SK-N-SH (cell line): ENCODE data around the gene UBE2D4. TPM values are rescaled to one million over a fixed set of nuclear protein-coding genes. Genes with fewer than 3 reads are reported as not detected.

ENCODE experiments used
- ELF1 ChIP-seq: IDR thresholded peaks from 2 replicates; pipeline ENCODE4 v1.4.0; 2012
- EP300 ChIP-seq, 2 experiments: IDR thresholded peaks; 2 replicates each; pipeline versions ENCODE4 v1.4.0 to v1.6.1; 2012; ENCODE audit warnings: borderline replicate concordance in 1 of 2, low read depth in 1 of 2, low read length in 1 of 2
- FOSL2 ChIP-seq: IDR thresholded peaks from 2 replicates; pipeline ENCODE4 v1.4.0; 2012; ENCODE audit warnings: low read depth, mild to moderate bottlenecking, moderate library complexity, borderline replicate concordance
- FOXJ3 ChIP-seq: sonication (generic); formaldehyde crosslinking; IDR thresholded peaks from 2 replicates; pipeline ENCODE4 v1.5.1; 2020; ENCODE audit warnings: mild to moderate bottlenecking, missing genetic modification reagents
- FOXM1 ChIP-seq: IDR thresholded peaks from 2 replicates; pipeline ENCODE4 v1.4.0; 2012; ENCODE audit warnings: low read depth, mild to moderate bottlenecking
- GATA2 ChIP-seq: sonication (generic); formaldehyde crosslinking; IDR thresholded peaks from 2 replicates; pipeline ENCODE4 v1.5.0; 2020; ENCODE audit warnings: mild to moderate bottlenecking, missing genetic modification reagents
- NFIC ChIP-seq: IDR thresholded peaks from 2 replicates; pipeline ENCODE4 v1.4.0; 2012; ENCODE audit warnings: borderline replicate concordance
- NRF1 ChIP-seq: IDR thresholded peaks from 2 replicates; pipeline ENCODE4 v1.6.1; 2012; ENCODE audit warnings: low read depth, mild to moderate bottlenecking, low read length
- POLR2AphosphoS5 ChIP-seq: IDR thresholded peaks from 2 replicates; pipeline ENCODE4 v1.6.1; 2012; ENCODE audit warnings: low read depth, low read length
- RAD21 ChIP-seq: IDR thresholded peaks from 2 replicates; pipeline ENCODE4 v1.6.1; 2012; ENCODE audit warnings: mild to moderate bottlenecking, low read length
- RXRA ChIP-seq: IDR thresholded peaks from 2 replicates; pipeline ENCODE4 v1.4.0; 2012; ENCODE audit warnings: low read depth, mild to moderate bottlenecking, borderline replicate concordance
- SIN3A ChIP-seq: IDR thresholded peaks from 2 replicates; pipeline ENCODE4 v1.6.1; 2012; ENCODE audit warnings: low read depth, mild to moderate bottlenecking, low read length, moderate library complexity, borderline replicate concordance
- TEAD4 ChIP-seq: IDR thresholded peaks from 2 replicates; pipeline ENCODE4 v1.4.0; 2012; ENCODE audit warnings: mild to moderate bottlenecking, borderline replicate concordance; ENCODE audit not compliant: insufficient read depth
- YY1 ChIP-seq: IDR thresholded peaks from 2 replicates; pipeline ENCODE4 v1.4.0; 2012; ENCODE audit warnings: low read depth, mild to moderate bottlenecking
- polyA plus RNA-seq, 3 experiments: library from polyadenylated mRNA; depleted of rRNA; stranded (reverse); fragments of >200 nt; gene quantifications; 2 replicates each; pipeline ENCODE4 v1.2.3, GENCODE V29; 2012
- TF ChIP-seq, protein P1 (sequence below): IDR thresholded peaks from 2 replicates; pipeline ENCODE4 v1.6.1; 2012; ENCODE audit warnings: mild to moderate bottlenecking, low read depth, low read length, moderate library complexity
- TF ChIP-seq, protein P2 (sequence below): IDR thresholded peaks from 2 replicates; pipeline ENCODE4; 2012
- TF ChIP-seq, protein P3 (sequence below): fragments of 150-350 bp; IDR thresholded peaks from 2 replicates; pipeline ENCODE4 v1.6.1; 2017; ENCODE audit warnings: antibody characterized with exemption, low read length, low read depth, borderline replicate concordance
- TF ChIP-seq, protein P4 (sequence below): fragments of 200-600 bp; sonication (generic); IDR thresholded peaks from 2 replicates; pipeline ENCODE4 v1.6.1; 2017; ENCODE audit warnings: antibody characterized with exemption, mild to moderate bottlenecking, moderate library complexity
- TF ChIP-seq, protein P5 (sequence below): fragments of 150-350 bp; IDR thresholded peaks from 2 replicates; pipeline ENCODE4 v1.6.1; 2016; ENCODE audit warnings: mild to moderate bottlenecking, low read depth, low read length

The UBE2D4 gene
- polyA plus RNA-seq, 1 of the 3 experiments (the other 2 are of a cell fraction) = 22.8 TPM

DNA sequence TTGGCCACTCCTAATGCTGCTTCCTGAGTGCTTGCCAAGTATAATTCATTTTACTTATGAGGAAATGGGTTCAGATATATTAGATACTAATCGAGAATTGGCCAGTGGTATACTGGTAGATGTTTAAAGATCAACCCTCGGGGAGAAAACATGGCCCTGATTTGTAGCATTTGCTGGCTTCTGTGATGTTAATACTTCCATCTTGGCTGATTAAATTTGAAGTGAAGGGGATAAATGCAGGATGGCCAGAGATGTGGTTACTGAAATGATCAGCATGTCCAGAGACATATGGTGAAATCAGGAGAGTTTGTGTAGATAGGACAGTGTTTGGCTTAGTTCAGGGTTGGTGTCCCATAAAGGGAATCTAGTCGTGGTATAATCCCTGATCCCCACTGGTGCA, 11.2 kb downstream of the UBE2D4 start (continued):
- TF ChIP-seq, protein P1, sequence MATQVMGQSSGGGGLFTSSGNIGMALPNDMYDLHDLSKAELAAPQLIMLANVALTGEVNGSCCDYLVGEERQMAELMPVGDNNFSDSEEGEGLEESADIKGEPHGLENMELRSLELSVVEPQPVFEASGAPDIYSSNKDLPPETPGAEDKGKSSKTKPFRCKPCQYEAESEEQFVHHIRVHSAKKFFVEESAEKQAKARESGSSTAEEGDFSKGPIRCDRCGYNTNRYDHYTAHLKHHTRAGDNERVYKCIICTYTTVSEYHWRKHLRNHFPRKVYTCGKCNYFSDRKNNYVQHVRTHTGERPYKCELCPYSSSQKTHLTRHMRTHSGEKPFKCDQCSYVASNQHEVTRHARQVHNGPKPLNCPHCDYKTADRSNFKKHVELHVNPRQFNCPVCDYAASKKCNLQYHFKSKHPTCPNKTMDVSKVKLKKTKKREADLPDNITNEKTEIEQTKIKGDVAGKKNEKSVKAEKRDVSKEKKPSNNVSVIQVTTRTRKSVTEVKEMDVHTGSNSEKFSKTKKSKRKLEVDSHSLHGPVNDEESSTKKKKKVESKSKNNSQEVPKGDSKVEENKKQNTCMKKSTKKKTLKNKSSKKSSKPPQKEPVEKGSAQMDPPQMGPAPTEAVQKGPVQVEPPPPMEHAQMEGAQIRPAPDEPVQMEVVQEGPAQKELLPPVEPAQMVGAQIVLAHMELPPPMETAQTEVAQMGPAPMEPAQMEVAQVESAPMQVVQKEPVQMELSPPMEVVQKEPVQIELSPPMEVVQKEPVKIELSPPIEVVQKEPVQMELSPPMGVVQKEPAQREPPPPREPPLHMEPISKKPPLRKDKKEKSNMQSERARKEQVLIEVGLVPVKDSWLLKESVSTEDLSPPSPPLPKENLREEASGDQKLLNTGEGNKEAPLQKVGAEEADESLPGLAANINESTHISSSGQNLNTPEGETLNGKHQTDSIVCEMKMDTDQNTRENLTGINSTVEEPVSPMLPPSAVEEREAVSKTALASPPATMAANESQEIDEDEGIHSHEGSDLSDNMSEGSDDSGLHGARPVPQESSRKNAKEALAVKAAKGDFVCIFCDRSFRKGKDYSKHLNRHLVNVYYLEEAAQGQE = no peak
- TF ChIP-seq YY1 (no peak), RAD21 (no peak), EP300 (IDR thresholded peaks at IDR 0.05; ENCODE audit: borderline replicate concordance in 1 of 2, low read depth in 1 of 2, low read length in 1 of 2) (peak in 1 of 2 experiments; percentile 100; a peak in 2 of 4 replicates), NRF1 (no peak), ELF1 (no peak), POLR2AphosphoS5 (peak; percentile 51; the same call in 1 of the 2 replicates), FOSL2 (no peak), GATA2 (peak; percentile 98), TEAD4 (peak; percentile 69; the same call in 1 of the 2 replicates), SIN3A (no peak), FOXJ3 (CRISPR knock-in tag) (peak; percentile 98), FOXM1 (no peak), NFIC (no peak), RXRA (no peak)
- TF ChIP-seq, protein P2, sequence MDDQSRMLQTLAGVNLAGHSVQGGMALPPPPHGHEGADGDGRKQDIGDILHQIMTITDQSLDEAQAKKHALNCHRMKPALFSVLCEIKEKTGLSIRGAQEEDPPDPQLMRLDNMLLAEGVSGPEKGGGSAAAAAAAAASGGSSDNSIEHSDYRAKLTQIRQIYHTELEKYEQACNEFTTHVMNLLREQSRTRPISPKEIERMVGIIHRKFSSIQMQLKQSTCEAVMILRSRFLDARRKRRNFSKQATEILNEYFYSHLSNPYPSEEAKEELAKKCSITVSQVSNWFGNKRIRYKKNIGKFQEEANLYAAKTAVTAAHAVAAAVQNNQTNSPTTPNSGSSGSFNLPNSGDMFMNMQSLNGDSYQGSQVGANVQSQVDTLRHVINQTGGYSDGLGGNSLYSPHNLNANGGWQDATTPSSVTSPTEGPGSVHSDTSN = peak; percentile 22; the same call in 1 of the 2 replicates
- TF ChIP-seq, protein P3, sequence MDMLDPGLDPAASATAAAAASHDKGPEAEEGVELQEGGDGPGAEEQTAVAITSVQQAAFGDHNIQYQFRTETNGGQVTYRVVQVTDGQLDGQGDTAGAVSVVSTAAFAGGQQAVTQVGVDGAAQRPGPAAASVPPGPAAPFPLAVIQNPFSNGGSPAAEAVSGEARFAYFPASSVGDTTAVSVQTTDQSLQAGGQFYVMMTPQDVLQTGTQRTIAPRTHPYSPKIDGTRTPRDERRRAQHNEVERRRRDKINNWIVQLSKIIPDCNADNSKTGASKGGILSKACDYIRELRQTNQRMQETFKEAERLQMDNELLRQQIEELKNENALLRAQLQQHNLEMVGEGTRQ = no peak
- TF ChIP-seq, protein P4, sequence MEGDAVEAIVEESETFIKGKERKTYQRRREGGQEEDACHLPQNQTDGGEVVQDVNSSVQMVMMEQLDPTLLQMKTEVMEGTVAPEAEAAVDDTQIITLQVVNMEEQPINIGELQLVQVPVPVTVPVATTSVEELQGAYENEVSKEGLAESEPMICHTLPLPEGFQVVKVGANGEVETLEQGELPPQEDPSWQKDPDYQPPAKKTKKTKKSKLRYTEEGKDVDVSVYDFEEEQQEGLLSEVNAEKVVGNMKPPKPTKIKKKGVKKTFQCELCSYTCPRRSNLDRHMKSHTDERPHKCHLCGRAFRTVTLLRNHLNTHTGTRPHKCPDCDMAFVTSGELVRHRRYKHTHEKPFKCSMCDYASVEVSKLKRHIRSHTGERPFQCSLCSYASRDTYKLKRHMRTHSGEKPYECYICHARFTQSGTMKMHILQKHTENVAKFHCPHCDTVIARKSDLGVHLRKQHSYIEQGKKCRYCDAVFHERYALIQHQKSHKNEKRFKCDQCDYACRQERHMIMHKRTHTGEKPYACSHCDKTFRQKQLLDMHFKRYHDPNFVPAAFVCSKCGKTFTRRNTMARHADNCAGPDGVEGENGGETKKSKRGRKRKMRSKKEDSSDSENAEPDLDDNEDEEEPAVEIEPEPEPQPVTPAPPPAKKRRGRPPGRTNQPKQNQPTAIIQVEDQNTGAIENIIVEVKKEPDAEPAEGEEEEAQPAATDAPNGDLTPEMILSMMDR = no peak
- TF ChIP-seq, protein P5, sequence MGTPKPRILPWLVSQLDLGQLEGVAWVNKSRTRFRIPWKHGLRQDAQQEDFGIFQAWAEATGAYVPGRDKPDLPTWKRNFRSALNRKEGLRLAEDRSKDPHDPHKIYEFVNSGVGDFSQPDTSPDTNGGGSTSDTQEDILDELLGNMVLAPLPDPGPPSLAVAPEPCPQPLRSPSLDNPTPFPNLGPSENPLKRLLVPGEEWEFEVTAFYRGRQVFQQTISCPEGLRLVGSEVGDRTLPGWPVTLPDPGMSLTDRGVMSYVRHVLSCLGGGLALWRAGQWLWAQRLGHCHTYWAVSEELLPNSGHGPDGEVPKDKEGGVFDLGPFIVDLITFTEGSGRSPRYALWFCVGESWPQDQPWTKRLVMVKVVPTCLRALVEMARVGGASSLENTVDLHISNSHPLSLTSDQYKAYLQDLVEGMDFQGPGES = no peak
